HL-60 (cell line): ENCODE data around the gene ADPRHL1.

Experiments used
- DNase-seq, 2 experiments: peaks; one replicate each; pipeline ENCODE4 v3.0.0-alpha.2; 2010 to 2020; ENCODE audit warnings: low read depth in 1 of 2, low spot score in 1 of 2
- H3K27ac ChIP-seq: fragments of 250-450 bp; sonication (Bioruptor Pico); replicated peaks from 2 replicates; pipeline ENCODE4 v1.5.1; 2020; ENCODE audit warnings: mild to moderate bottlenecking, moderate library complexity
- H3K27me3 ChIP-seq: fragments of 250-450 bp; sonication (Bioruptor Pico); 2 replicates; pipeline ENCODE4 v1.5.1; 2021; ENCODE audit warnings: mild to moderate bottlenecking, moderate library complexity; ENCODE audit not compliant: insufficient read depth, poor library complexity, severe bottlenecking
- H3K4me3 ChIP-seq: replicated peaks from 2 replicates; pipeline ENCODE4 v1.5.1; 2011; ENCODE audit warnings: mild to moderate bottlenecking, control low read depth, low read length; ENCODE audit not compliant: insufficient read depth
- CTCF ChIP-seq: IDR thresholded peaks from one replicate; pipeline ENCODE4 v1.5.1; 2011; ENCODE audit warnings: low read length, control low read depth, inconsistent platforms; ENCODE audit not compliant: insufficient read depth
- GABPA ChIP-seq: IDR thresholded peaks from 2 replicates; pipeline ENCODE4 v1.6.1; 2012; ENCODE audit warnings: low read depth
- POLR2AphosphoS5 ChIP-seq: IDR thresholded peaks from 2 replicates; pipeline ENCODE4 v1.6.1; 2012; ENCODE audit warnings: low read depth
- REST ChIP-seq: IDR thresholded peaks from 2 replicates; pipeline ENCODE4 v1.6.1; 2012; ENCODE audit warnings: low read depth; ENCODE audit not compliant: insufficient replicate concordance
- SPI1 ChIP-seq: IDR thresholded peaks from 2 replicates; pipeline ENCODE4 v1.6.1; 2012; ENCODE audit warnings: low read depth, mild to moderate bottlenecking, borderline replicate concordance

ADPRHL1 gene

GRCh38 chr13:113483081-113483480 lies 29.8 kb upstream of the ADPRHL1 start:
- no peak for DNase-seq
- Histone ChIP-seq H3K4me3 (no peak overlapping the region), H3K27ac (no peak overlapping the region), H3K27me3 (no peaks in the 10 kb centered on the region)
- no peak for TF ChIP-seq CTCF
- TF ChIP-seq REST, result no peak
- no peak for TF ChIP-seq SPI1
- no peak for TF ChIP-seq POLR2AphosphoS5
- TF ChIP-seq GABPA, result no peak

DNA sequence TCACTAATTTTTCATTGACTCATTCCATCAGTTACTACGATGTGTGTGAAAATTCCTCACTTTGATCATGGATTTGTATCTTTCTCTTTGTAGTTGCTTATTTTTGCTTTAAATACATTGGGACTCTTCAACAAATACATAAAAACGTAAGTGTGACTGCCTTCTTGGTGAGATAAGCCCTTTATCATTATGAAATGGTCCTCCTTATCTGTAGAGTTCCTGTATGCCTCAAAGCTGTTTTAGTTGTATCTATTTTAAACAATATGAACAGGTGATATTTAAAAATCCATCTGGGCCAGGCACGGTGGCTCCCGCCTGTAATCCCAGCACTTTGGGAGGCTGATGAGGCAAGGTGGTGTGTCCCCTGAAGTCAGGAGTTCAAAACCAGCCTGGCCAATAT lies 25.9 kb upstream of the ADPRHL1 start:
- H3K27me3 ChIP-seq, result no peaks in the 10 kb centered on the region
- no peak overlapping the region for H3K4me3 ChIP-seq
- no peak overlapping the region for H3K27ac ChIP-seq
- TF ChIP-seq POLR2AphosphoS5, result no peak
- no peak for DNase-seq

- no peaks in the 10 kb centered on the region for H3K27me3 ChIP-seq
- DNase-seq, result no peak
- no peak overlapping the region for H3K4me3 ChIP-seq
- TF ChIP-seq SPI1 (no peak), REST (no peak), CTCF (no peak), POLR2AphosphoS5 (no peak), GABPA (no peak)
- H3K27ac ChIP-seq, result no peak overlapping the region
These were observed 24.4 kb upstream of the ADPRHL1 start for GRCh38 chr13:113477724-113478123.

- no peak for TF ChIP-seq POLR2AphosphoS5
- no peak for TF ChIP-seq CTCF
- no peak for TF ChIP-seq SPI1
- TF ChIP-seq GABPA, result no peak
- no peak for TF ChIP-seq REST
- DNase-seq, result no peak
- H3K27me3 ChIP-seq, result no peaks in the 10 kb centered on the region
- H3K4me3 ChIP-seq, result no peak overlapping the region
- H3K27ac ChIP-seq, result no peak overlapping the region
These were observed 23.5 kb upstream of the ADPRHL1 start for GRCh38 chr13:113476811-113477210.
